ENCODE measurements around the gene FCHSD2.

DNA sequence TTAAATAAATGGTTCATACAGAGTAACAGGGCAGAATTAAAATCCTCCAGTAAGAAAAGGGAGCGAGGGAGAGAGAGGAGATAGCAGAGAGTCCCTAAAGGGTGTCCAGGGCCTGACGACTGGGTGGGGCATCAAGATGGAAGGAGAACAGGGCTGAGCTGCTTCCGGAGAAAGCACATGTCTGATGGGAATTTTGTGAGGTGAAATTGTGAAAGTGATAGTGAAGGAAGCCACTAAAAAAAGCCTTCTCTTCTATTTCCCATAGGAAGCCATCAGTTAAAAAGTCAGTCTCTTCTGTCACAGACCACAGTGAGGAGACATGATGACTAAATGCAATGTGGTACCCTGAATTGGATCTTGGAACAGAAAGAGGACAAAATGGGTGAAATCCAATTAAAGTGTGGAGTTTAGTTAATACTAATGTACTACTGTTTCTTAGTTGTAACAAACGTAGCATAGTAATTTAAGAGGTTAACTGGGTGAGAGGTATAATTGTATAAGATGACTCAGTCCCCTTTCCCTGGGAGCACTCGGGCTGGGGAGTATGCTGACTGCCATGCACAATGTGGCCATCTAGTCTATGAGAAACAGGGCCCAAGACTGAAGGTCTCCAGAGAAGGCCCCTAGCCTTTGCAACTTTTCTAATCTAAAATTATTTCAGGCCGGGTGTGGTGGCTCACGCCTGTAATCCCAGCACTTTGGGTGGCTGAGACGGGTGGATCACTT is 29.5 kb upstream of the FCHSD2 start:
- no peak for TF ChIP-seq CTCF (conservative IDR thresholded peaks at IDR 0.05; ENCODE audit: low read depth, low read length)
- no peak for TF ChIP-seq EZH2phosphoT487 (IDR thresholded peaks at IDR 0.05; ENCODE audit: borderline replicate concordance, low read length)
- TF ChIP-seq EZH2 (IDR thresholded peaks at IDR 0.05; ENCODE audit: low read length, unreplicated experiment), result no peak
